ENCODE measurements around the gene TTLL3.

The TTLL3 gene

GRCh38 chr3:9884555-9885165 lies 74.6 kb downstream of the TTLL3 start:
- no peaks in the 10 kb centered on the region for H3K27me3 ChIP-seq (ENCODE audit: insufficient read depth, insufficient read length)
- no peak overlapping the region for H3K9ac ChIP-seq (ENCODE audit: insufficient read length, low read depth)
- H3K4me3 ChIP-seq (ENCODE audit: insufficient read length, low read depth) = no peak overlapping the region
- DNase-seq (ENCODE audit: low read depth, low spot score) = no peak
- TF ChIP-seq ZNF274 (IDR thresholded peaks at IDR 0.05; ENCODE audit: low read depth, low read length) (no peak), YY1 (IDR thresholded peaks at IDR 0.05; ENCODE audit: insufficient read depth, insufficient read length) (no peak), SUZ12 (IDR thresholded peaks at IDR 0.05; ENCODE audit: extremely low read depth, insufficient read depth, insufficient read length) (no peak)
- no peaks in the 10 kb centered on the region for H3K9me3 ChIP-seq (ENCODE audit: insufficient read depth, low read length)
- no peaks in the 10 kb centered on the region for H3K36me3 ChIP-seq (ENCODE audit: insufficient read depth, insufficient read length, low read length)
- H3K4me1 ChIP-seq (ENCODE audit: insufficient read depth, insufficient read length) = peaks cover 7% of the 10 kb centered on the region
